ENCODE measurements around the gene OR1G1. TPM values are rescaled to one million over a fixed set of nuclear protein-coding genes. Genes with fewer than 3 reads are reported as not detected.
"Not testable (repeated sequence)": the region's sequence is repeated elsewhere in the genome, so short reads cannot be mapped to it uniquely, and the experiment has no call there.

The OR1G1 gene
- total RNA-seq: not detected in 2 replicates

DNA sequence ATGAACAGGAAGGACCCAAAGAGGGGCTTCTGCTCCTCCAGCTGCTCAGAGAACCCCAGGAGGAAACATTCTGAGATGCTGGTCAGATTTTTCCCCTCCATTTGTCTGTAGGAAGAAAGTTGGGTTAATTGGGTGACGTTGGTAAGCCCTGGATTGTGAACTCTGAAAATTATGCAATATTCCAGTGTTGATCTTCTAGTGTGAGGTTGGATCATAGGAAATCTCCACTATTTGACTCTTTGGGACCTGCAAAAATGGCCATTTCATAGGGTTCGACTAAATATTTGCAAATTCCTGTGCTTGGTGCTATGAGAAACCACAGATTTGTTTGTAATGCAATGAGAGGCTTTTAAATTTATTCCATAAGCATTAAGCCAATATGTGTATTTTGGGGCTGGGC, at the start of gene OR1G1:
OR1G1 (minus strand) TSS at position 101 of the 400 bp plus-strand sequence; CDS start at position 101, 0 bp downstream.
- intact Hi-C loops (cut with micrococcal nuclease): no loop called here

DNA sequence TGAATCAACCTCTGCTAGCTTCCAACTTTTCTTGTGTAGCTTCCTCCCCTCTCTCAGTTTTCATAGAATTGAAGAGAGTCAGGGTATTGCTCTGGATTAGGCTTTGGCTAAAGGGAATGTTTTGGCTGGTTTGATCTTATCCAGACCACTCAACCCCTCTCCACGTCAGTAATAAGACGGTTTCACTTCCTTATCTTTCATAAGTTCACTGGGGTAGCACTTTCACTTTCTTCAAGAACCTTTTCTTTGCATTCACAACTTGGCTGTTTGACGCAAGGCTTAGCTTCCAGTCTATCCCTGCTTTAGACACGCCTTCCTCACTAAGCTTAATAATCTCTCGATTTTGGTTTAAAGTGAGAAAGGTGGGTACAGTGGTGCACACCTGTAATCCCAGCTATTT, 40.2 kb upstream of the OR1G1 start:
- intact Hi-C loops (cut with micrococcal nuclease): no loop called here

GRCh38 chr17:3157218-3157617, 29.9 kb upstream of the OR1G1 start:
- intact Hi-C loops (cut with micrococcal nuclease): no loop called here

- intact Hi-C loops (cut with micrococcal nuclease): not testable (repeated sequence)
These were observed 10.1 kb upstream of the OR1G1 start for GRCh38 chr17:3137494-3137893.

DNA sequence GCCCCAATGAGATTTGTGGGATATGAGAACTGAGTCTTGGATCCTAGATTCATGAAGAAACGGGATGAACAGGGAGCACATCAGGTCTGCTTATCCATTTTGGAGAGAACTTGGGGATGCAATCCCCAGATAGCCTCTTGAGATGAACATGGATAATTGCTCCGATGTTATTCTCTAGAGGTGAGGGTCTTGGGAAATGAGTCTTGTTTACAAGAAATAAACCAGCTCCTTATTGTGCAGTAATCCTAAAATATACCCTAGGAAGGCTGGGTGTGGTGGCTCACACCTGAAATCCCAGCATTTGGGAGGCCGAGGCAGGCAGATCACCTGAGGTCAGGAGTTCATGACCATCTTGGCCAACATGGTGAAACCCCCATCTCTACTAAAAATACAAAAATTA, 23.0 kb downstream of the OR1G1 start, which contains the start of gene OR1D2:
OR1D2 (minus strand) TSS at position 101 of the 400 bp plus-strand sequence. CDS start 11,426 bp downstream, outside the sequence.
- intact Hi-C loops (cut with micrococcal nuclease): no loop called here

Other genes with a start within 250 kb of the OR1G1 start
- gene OR1D5, start 63.9 kb downstream of the OR1G1 start, total RNA-seq: not detected in 2 replicates
- not detected in 2 replicates for gene OR1D2, start 23.1 kb downstream of the OR1G1 start, total RNA-seq
- not detected in 2 replicates for gene OR1A2, start 70.0 kb upstream of the OR1G1 start, total RNA-seq
- gene OR1A1, start 80.1 kb upstream of the OR1G1 start, total RNA-seq: not detected in 2 replicates
- gene OR3A1, start 170.8 kb upstream of the OR1G1 start, total RNA-seq: 0.25 TPM in 1 of 2 replicates, not detected in the other

Measured in T-helper 1 cell treated with Interleukin-12 subunit alpha and Interleukin-12 subunit beta and Interleukin-4 antibody, amounts not matched to agents 30 ng/mL and 1 ng/mL, for 36 hours (primary cell).